Medulla oblongata (tissue), 1 donor: ENCODE measurements around the gene KDM8.

Source experiments
- DNase-seq: peaks from one replicate; pipeline ENCODE4 v3.0.0-alpha.2; 2015; ENCODE audit errors: extremely low spot score

The KDM8 gene

DNA sequence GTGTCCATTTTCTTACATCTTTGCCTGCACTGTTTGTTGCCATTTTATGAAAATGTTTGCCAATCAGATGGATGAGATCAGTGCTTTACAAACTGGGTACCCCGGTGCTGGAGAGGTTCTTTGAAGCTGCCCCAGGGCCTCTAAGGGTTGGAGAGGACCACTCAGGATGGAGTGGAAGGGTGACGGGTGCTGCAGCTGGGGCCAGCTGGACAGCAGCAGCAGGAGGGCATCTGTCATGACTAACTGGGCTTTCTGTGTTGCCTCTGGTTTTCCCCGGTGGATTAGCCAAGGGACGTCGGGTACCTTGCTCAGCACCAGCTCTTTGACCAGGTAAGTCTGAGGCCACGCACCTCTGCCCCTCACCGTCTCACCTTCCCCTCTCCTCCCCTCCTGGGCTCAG, 12.3 kb downstream of the KDM8 start:
- DNase-seq, result no peak

DNA sequence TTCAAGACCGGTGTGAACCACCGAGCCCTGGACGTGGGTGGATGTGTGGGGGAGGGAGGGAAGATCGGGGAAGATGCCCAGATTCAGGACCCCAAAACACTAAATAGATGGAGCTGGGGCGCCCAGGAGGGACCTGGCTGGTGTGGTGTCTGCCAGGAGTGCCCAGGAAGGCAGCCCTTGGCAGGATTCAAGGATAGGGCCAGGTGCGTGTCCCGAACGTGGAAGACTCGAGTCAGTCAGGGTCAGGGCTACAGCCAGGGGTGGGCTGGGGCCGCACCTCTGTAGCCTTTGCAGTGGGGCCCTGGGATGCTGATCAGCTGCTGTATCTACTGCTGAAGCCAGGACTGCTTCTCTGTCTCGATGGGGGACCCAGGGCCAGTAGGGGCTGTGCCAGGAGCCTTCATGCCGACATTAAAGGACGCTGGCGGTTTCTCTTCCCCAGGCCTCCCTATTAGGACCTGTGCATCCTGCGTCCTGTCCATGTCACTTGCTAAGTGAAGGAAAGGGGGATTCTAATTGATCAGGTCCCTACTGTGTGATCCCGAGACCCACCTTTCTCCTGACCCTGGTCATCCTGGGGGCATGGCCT, 13.1 kb downstream of the KDM8 start:
- DNase-seq, result no peak

DNA sequence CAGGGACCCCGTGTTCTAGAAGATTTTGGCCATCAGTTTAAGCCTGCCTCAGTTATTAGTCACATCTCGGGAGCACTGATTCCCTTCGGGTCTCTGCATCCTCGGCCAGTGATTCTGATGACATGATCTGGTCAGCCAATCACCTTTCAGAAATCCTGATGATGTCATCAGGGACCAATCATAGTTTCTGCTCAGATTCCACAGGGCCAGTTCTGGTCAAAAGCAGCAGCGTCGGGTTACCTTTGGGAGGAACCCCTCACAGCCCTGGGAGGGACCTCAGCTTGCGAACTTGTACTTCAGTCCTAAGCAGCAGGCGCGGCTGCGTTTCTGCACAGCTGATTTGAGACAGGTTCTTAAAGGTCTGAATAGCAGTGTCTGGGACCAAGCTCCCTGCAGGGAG, 13.9 kb downstream of the KDM8 start:
- peak; percentile 25 for DNase-seq

DNA sequence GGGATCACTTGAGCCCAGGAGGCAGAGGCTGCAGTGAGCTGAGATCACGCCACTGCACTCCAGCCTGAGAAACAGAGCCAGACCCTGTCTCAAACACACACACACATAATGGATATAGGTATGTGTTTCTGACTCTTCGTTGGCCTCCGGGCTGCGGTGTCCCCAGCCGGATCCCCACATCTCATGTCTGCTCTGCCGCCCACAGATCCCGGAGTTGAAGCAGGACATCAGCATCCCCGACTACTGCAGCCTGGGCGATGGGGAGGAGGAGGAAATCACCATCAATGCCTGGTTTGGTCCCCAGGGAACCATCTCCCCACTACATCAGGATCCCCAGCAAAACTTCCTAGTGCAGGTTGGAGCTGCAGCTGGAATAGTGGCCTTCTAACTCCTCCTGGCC, 15.4 kb downstream of the KDM8 start:
- no peak for DNase-seq

DNA sequence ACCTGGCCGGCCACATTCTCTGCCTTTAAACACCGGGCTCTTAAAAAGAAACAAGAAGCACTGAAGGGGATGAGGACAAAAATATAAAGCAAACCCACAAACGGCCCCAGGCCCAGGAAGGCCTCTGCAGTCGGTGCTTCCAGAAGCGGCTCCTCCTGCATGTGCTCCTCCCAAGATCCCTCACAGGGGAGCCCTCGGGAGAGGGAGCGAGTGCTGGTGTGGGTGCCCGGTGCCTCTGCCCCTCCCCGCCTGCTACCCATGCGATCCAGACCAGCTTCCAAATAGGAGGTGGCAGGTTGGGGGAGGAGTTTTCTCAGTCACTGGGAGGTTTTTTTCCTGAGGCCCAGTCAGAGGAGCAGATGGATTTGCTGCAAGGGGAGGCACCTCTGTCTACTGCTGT, 15.8 kb downstream of the KDM8 start:
- DNase-seq, result no peak

DNA sequence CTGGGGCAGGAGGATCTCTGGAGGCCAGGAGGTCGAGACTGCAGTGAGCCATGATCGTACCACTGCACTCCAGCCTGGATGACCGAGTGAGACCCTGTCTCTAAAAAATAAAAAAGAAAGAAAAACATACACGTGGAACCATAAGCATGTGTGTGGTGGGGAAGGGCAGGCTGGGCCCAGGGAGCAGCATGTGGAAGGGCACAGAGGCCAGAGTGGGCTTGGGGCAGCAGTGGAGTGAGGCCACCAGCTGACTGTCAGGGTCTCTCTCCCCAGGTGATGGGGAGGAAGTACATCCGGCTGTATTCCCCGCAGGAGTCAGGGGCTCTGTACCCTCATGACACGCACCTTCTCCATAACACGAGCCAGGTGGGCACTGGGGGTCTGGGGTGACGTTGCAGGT, 16.8 kb downstream of the KDM8 start:
- no peak for DNase-seq

DNA sequence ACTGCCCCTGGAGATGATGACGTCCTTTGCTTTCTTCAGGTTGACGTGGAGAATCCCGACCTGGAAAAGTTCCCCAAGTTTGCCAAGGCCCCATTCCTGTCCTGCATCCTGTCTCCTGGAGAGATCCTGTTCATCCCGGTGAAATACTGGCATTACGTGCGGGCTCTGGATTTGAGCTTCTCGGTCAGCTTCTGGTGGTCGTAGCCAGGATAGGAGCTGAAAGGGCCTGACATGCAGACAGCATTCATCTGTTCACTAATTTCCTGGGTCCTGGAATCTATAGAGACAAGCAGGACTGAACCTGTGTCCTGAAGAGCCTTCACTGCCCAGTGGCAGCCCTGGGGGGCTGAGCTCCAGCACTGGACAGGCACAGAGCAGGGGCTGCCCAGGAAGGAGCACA, 17.2 kb downstream of the KDM8 start:
- no peak for DNase-seq

DNA sequence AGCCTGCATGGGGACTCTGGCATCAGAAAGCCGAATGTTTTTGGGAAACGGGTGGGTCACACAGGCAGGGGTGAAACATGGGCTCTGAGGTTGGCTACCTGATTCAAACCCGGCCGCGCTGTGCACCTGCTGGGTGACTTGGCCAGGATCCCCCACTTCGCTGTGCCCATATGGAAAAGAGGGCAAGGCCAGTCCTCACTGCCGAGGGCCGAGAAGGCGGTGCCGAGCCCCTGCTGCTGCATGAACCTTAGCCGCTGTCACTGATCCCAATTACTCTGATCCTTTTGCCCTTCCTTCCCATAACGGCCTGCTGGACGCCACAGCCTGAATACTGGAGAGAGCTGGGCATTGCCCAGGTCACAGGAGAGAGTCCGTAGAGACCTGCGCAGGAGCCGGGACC, 17.7 kb downstream of the KDM8 start:
- DNase-seq, result no peak

DNA sequence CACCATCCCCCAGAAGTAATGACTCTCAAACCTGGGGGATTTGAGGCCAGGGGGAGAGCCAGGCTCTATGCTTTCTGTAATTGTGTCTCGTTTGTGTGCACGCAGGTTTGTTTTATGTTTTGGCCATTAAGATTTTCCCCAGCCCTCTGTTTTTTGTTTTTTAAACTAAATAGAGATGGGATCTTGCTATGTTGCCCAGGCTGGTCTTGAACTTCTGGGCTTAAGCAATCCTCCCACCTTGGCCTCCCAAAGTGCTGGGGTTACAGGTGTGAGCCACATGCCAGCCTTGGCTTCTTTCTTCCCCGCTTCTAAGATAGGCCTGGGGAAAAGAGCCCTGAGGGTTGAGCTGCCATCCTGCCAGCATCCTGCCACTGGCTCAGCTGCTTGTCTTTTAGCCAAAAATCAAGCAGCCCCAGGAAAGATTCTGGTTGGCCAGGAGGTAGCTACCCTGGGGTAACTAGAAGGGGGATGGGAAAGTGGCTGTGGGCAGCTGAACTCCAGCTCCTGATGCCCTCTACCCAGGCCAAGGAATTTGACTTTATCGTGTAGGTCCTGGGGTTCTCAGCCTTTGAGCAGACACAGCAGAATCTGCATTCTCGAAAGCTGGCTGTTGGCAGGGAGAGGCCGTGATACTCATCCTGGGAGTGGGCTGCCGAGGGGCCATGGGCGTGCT, 18.4 kb downstream of the KDM8 start:
- no peak for DNase-seq

DNA sequence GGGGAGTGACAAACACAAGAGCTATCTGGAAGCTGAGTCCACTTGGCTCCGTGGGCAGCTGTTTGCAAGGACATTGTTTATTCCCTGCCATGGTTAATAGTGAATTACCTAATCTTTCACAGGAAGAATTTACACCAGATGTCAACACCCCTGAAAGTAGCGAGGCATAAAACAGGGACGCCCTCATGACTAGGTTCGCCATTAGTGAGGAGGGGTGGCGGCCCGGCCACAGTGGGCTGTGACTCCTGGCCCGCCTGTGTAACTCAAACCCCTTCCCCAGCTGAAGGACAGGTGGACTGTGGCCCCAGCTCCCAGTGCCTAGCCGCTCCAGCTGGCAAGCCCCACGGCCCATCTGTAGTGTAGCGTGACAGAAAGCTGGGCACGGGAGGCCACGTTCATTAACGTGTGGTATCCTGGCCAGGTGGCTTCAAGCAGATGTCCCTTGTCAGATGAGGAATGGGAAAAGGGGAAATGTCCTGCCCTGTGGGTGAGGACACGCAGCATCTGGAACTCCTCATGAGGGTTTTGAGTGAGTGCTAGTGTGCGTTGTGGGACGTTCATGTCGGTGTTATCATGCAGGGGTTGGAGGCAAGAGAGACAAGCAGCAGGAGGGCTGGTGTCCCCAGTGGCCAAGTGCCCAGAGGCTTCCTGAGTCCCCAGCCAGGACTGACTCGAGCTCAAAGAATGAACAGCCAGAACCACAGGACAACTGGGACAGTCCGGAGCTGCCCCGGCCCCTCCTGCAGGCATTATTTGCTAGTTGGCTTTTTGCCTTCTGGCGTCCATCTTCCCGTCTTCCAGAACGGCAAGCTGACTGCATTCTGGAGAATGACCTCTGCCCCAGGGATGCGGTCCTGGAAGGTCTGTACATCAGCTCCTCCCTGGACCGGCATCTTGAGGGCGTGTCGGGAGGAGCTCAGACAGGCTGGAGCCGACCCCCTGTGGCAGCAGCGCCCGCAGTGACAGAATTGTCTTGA, 19.2 kb downstream of the KDM8 start:
- no peak for DNase-seq

DNA sequence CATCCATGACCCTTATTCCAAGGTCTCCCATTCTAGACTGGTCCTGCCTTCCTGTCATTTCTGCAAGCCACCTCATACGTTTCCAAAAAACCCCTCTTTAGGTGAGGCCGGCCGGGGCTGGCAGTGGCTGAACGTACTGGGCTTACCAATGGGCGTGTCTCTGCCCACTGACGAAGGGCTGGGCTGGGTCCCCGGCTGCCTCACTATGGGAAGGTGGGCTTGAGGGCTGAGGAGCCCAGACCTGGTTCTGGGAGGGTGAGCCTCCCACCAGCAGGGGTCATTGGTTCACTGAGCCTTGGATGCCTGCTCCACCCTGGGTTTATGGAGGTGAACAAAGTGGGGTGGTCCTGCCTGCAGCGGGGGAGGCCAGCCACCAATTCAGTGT, 19.9 kb downstream of the KDM8 start:
- no peak for DNase-seq

DNA sequence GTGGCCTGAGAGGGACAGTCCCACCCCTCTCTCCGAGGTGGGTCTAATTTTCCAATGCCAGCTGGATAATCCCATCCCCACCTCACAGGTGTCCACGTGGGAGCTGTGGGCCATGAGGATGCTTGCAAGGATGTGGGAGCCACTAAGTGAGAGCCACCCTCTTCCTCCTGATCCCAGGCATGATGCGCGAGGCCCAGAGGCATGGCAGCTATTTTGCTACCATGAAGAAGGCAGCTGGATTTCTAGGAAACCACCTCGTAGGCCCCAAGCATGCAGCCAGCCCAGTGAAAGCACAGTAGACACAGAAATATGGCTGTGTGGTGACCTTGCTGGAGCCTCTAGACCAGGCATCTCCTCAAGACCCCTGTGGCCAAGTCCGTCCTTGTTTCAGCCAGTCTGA, 20.4 kb downstream of the KDM8 start:
- no peak for DNase-seq

DNA sequence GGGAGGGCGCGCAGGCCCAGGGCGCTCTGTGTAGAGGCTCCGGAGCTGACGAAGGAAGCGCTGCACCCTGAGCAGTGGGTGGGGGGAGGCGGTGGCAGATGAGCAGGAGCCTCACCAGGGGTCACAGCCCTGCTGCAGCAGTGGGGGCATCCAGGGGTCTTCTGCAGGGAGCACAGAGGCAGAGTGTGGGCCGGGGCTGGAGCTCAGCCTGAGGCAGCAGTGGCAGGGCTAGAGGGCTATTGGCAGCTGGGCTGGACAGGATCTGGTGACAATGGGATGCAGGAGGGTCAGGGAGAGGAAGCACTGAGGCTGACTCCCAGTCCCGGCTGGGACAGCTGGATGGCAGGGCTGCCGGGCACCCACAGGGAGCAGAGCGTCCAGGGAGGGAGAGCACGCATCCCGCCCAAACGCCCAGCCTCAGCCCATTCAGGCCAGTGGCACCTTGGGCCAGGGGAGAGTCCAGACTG, 21.0 kb downstream of the KDM8 start:
- no peak for DNase-seq

DNA sequence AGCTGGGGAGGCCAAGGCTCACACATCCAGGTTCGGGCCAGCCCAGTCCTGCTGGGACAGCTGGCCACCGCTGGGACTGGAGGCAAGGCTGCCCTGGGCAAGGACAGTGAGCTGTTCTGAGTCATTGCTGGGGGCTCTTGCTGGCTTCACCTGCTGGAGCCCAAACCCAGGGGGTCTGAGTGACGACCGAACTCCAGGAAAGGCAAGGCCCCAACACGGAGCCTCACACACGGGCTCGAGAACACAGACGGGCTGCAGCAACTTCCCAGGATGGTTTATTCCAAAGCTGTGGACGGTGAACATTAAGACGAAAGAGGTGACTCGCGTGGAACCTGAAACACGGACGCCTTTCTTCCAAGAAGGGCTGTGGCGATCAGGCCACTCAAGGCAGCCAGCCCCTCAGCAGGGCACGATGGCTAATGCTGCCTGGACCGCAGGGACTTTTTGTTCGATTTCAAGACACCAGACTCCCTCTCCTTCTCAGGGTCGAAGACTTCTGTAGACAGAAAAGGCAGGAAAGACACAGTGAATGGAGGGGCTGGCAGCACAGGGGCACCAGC, 21.5 kb downstream of the KDM8 start:
- no peak for DNase-seq

DNA sequence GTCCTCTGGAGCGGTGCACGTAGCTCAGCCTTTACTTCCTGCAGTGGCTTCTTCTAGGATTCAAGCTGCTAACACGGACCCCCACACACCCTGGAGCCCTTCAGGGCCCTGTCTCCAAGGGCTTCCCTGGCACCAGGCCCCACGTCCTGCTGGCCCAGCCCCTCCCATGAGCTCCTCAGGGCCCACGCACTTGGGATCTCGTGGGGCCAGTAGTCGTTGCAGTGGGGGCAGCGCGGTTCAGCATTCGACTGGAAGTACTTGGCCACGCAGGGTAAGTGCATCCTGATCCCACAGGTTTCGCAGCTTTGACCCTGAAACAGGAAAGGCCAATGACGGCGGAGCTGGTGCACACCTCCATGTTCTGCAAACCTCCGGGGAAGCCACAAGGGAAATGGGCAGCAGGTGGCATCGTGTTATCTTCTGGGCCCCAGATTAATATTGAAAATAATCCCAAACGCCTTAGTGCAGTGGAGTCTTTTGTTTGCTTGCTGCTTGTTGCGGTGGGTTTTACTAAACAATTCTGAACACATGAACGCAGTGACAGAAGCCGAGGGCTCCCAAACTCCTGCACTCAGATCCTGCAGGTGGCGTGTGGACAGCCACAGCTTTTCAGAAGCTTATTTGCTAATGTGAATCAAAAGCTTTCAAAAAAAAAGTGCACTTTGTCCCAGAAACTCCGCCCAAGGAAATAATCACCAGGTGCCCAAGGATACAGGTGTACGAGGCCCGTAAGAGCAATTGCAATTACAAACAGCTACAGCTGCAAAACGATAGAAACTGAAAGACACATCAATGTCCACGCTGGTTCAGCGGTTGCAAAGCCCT, 22.4 kb downstream of the KDM8 start:
- no peak for DNase-seq

DNA sequence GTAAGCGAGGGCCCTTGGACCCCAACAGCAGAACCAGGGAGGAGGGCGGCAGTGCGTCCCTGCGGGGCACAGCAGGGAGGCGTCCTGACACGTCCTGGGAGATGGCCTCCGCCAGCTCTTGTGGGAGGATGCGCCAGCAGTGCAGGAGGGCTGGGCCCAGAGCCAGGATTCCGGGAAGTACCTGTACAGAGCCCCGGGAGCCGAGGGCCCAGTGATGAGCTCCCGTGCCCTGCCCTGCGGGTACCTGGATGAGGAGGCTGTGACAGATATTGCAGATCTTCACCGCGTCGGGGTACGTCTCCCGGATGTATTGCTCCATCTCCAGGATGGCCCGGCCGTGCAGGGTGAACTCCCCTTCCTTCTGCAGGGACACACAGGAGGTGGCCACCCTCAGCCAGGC, 23.1 kb downstream of the KDM8 start:
- DNase-seq, result no peak

DNA sequence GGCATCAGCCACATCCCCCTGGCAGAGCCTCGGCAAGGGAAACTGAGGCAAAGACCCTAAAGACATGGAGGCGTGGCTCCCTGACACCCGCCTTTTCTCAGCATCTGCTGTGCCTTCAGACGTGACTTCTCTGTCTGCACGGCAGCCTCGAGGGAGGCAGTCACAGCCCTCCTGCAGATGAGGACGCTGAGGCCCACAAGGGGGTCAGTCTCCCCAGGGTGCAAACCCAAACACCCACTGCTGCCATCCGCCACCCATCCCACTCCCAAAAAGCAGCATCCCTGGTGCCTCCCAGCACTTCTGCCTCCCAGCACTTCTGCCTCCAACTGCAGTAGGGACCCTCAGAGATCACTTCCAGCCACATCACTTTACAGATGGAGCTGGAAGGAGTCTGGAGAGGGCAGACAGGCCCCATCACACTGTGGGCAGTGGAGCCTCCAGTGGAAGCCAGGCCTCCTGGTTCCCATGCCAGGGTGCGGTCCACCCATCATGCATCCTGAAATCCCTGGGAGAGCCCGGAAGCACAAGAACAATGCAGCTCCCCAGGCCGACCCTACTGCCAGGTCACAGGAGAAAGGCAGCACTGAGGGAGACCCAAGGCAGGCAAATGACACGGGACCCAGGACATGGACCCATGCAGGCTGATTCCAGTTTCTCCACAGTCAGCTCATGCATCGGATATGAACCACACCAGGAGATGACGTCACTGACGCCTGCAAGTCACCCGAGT, 23.8 kb downstream of the KDM8 start:
- no peak for DNase-seq

DNA sequence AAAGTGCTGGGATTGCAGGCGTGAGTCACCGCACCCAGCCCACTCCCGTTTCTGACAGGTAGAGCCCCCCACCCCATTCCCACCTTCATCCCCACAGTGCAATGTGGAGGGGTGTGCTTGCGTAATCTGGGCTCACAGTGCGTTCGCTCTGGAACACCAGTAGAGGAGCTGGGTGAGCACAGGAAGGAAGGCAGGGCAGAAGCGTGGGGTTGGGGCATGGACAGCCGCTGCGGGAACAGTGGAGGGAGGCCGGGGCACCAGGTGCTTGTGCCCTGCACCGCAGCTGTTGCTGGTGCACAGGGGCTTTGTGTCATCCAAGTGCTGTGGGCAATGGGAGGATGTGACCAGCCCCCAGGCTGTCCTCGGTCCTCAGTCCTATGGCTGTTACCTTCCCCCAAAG, 24.7 kb downstream of the KDM8 start:
- no peak for DNase-seq

DNA sequence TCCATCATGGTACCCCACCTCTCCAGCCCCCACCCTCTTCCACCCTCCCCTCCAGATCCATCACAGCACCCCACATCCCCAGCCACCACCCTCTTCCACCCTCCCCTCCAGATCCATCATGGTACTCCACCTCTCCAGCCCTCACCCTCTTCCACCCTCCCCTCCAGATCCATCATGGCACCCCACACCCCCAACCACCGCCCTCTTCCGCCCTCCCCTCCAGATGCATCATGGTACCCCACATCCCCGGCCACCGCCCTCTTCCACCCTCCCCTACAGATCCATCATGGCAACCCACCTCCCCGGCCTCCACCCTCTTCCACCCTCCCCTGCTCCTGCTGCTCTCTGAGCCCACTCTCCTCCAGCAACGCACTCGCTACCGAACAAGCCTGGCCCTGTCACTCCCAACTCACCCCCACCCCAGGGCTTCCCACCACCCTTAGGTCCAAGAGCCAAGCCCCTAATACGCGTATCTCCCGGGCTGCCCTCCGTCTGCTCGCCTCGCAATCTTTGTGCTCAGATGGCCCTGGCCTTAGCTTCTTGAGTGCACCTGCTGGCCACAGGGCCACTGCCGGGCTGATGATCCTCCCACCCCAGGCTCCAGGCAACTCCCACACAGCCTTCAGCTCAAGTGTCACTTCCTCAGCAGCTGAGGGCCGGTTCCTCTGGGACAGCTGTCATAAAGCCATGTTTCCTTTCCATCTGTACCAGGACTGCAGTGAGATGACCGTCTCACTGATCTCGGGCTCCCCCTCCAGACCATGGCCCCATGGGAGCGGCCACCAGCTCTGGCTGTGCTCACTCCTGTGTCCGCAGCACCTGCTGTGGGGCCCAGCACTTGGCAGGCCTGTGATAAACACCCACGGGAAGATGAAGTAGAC, 25.5 kb downstream of the KDM8 start:
- no peak for DNase-seq
